HG03159 (cell line): ENCODE measurements around the gene PPP1R12B.
"Not testable (repeated sequence)": the region's sequence is repeated elsewhere in the genome, so short reads cannot be mapped to it uniquely, and the experiment has no call there.

Experiments
- ATAC-seq: cut with Tn5 transposase; IDR thresholded peaks from one replicate; pipeline ENCODE4 v1.9.1; 2021; ENCODE audit warnings: mild to moderate bottlenecking, moderate library complexity; ENCODE audit not compliant: unreplicated experiment

The PPP1R12B gene

DNA sequence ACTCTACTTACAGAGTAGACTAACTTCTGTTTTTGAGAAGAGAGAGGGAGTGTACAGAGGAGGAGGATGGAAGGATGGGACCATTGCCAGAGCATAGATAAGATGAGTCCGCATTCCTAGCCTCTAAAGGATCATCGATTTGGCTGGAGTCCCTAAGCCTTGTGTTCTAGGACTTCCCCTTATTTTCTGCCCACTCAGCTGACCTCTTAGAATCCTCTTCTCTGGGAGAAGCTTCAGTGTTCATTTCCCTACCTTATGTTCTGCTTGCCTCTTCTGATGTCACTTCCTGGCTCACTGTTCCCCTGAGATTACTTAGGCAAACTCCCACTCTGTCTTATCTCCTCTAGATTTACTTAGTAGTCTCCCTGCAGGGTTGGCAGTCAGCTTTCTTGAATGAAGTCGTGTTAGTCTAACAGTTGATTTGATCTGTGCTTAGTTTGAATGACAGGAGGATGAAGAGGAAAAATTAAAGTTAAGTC, 205.1 kb downstream of the PPP1R12B start:
- no peak for ATAC-seq

GRCh38 chr1:202554619-202555018, 206.1 kb downstream of the PPP1R12B start:
- ATAC-seq = not testable (repeated sequence)

- not testable (repeated sequence) for ATAC-seq
These were observed 207.5 kb downstream of the PPP1R12B start for GRCh38 chr1:202556037-202556436.

DNA sequence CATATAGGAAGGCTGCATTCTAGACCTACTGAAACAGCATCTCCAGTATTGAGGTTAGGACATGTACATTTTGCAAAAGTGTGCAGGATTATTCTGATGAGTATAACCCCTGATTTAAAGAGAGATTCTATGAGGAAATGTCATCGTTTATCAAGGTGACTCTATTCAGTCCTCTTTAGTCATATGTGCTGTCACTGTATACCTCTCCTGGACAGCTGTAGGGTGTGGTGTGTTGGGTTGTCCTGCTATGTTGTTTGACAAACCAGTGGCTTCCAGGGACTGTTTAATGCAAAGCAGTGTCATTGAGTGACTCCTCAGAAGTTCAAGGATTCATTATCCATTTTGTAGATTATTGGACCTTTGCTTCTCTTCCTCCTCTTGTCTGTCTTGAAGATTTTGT, 209.2 kb downstream of the PPP1R12B start:
- ATAC-seq = not testable (repeated sequence)

DNA sequence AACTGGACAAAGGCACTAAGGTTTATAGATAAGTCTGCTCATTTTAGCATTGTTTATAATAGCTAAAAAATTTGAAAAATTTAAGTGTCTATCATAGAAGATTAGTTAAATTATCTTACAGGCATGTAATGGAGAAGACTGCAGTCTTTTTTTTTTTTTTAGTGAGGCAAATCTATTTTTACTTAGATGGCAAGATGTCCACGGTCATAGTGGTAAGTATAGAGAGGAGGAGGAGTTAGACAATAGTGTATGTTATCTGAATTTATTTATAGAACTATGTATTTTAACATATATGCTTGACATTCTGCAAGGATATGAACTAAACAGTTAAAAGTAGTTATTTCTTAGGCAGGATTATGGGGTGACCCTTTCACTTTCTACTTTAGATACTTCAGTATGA, 212.7 kb downstream of the PPP1R12B start:
- ATAC-seq = no peak

DNA sequence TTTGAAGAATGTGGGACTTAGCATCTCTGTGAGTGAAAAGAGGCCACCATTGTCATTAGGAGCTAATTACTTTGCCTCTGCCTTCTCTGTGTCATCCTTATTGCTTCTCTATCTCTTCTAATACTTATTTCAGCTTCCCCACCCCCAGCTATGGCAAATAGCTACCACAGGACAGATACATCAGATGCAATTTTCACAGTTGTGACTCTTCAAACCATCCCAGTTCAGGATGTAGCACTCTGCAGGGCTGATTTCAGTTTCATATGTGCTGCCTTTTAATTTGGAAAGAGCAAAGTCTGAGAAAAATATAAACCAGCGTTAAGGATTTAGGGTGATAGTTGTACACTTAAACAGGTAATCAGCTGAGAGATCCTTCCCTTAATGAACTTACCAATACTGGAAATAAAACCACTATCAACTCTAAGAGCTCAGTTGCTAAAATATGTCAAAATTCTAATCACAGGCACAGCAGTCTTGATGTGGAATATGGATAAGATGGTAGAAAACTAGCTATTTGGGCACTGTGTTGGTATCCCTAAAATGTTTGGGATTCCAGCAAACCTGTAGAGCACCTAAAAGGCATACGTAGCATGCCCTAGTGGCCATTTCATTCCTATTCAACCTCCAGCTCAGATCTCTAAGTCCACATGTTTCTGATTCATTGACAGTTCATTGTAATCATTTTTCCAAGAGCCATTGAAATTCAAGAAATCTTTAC, 213.4 kb downstream of the PPP1R12B start:
- ATAC-seq = no peak

DNA sequence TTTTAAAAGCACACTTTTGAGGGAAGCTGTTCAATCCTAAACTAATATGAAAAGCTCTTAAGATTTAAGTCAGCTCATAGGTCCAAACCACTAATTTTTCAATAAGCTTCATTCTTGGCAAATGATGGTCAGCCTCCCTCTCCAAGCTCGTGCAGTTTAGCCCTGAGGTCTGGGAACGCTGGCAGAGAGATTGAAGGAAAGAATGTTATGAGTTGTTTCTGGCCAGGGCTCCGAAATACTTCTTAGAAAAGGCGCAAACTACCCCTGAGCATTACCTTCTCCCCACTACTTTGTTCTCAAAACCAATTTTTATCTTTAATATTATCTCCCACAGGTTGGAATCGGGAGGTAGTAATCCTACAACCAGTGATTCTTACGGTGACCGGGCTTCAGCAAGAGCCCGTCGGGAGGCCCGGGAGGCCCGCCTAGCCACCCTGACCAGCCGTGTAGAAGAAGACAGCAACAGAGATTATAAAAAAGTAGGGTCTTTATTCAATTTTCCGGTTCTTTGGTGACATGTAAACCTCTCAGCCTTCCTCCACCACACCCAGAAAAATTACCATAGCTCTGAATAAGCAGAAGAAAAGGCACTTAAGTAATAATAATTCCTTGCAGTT, 214.1 kb downstream of the PPP1R12B start:
- no peak for ATAC-seq

GRCh38 chr1:202563818-202564217, 215.3 kb downstream of the PPP1R12B start:
- ATAC-seq = no peak

GRCh38 chr1:202564958-202565495, 216.5 kb downstream of the PPP1R12B start:
- no peak for ATAC-seq

DNA sequence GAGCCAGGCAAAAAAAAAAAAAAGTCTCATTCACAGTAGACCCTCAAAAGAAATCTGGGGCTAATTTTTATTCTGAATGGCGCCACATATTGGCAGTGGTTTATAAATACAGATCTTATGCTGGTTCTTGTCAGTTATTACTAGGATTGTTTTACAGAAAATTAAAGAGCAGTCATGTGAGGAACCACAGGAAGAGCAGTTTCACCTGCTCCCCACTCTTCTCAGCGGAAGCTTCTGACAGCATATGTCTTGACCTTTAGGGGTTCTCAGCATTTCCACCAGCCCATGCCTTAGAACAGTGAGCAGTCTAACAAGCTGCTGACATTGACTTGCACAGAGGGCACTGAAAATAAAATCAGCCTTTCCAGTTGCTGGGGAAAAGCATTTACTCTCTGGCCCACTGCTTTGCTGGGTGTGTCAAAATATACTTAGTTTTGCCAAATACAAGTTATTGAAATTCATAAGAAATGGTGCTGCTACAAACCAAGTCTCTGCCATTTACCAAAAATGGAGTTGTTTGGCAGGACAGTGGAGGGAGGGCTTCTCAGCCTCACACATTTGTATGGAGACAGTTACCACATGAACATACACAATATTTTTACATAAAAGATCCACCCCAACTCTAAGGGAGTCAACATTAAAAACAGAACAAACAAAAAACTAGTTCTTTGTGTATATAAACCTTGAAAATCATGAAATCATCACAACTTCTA, 217.5 kb downstream of the PPP1R12B start:
- peak; percentile 77 for ATAC-seq

DNA sequence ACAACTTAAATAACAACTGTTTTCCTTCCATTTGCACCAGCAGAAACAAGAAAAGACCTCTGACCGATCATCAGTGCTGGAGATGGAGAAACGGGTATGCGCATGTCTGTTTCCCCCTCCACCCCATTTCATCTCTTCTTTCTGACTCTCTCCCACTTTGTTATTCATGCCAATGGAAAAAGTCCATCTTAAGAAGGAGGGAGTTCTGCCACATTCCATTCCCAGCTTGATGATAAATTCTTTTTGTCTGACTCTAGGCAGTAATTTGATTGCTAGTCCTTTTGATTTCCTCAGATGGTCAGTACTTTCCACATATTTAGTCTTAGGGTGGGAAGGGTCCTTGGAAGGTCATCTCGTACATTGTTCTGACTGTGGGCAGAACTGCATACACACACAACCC, 219.2 kb downstream of the PPP1R12B start:
- ATAC-seq = no peak

- ATAC-seq = no peak
These were observed 219.9 kb downstream of the PPP1R12B start for GRCh38 chr1:202568410-202568809.

DNA sequence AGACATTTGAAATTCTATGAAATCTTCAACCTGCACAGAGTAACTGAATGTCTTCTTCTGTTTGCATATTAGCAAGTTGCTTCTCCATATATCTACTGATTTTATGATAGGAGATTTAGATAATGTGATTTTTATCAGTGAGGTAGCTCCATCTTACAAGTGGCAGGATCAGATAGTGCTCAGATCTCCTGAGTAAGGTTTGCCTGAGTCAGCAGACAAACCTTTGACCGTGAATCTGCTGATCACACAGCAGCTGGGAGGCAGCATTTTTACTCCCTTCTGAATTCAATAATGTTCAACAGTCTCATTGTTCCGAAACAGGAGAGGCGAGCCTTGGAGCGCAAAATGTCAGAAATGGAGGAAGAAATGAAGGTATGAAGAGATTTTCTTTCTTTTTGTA, 220.3 kb downstream of the PPP1R12B start:
- ATAC-seq = no peak

DNA sequence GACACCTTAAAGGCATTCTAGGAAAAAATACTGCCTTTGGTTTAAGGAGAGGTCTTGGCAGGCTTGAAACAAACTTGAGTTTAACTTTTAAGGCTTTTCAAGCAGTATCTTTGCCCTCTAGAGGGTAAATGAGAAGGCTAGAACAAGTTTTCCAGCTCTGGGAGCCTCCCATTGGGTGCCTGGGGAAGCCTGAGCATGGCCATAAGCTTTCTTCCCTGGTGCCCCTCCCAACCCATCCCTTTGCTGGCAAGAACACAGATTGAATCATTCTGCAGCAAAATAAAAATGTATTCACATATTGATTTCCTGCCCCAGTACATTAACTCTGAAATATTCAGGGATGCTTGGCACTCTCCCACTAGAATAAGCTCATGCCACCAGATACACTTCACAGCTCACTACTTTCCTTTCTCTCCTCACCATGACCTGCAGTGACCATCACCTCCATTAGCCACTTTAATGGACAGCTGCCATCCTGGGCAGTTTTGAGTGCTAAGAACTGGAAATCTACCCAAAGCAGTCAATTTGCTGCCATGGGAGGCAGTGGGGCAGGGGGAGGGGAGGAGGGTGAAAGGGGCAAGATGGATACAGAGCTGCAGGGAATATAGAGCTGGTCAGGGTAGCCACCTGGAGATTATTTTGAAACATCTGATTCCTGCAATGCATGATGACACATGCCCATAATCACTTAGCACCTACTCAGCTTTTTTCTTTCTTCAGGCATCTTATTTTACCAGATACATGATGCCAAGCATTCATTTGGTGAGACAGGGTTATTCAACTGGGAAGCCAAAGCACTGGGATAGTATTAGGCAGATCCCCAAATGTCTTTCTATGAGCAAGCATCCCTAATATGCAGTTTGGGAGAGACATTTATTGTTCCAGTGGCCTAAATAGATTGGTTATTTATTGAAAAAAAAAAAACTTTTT, 221.2 kb downstream of the PPP1R12B start:
- no peak for ATAC-seq

DNA sequence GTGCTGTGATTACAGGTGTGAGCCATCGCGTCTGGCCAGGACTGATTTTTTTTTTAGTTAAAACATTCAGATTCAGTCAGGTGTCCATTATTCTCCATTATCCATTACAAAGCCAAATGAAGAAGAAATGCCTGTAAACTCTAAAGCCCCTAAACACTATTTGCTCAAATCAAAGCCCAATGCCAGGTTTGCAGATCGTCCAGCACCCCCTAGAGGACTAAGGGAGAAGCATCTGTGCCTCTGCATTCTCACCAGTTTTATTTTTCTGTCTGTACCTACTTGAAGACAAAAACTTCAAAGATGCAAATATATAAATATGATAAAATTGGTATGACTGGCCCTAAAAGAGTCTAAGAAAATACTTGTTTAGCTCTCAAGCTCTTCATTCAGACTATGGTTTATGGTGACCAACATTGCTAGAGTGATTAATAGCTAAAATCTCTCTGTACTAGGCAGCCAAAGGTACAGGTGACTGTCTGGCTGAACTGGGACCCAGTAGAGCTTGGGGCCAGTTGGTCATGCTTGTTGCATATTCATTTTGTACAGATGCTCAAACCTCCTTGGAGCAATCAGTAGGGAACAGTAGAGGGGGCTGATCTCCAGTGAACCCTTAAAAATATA, 223.3 kb downstream of the PPP1R12B start:
- no peak for ATAC-seq

DNA sequence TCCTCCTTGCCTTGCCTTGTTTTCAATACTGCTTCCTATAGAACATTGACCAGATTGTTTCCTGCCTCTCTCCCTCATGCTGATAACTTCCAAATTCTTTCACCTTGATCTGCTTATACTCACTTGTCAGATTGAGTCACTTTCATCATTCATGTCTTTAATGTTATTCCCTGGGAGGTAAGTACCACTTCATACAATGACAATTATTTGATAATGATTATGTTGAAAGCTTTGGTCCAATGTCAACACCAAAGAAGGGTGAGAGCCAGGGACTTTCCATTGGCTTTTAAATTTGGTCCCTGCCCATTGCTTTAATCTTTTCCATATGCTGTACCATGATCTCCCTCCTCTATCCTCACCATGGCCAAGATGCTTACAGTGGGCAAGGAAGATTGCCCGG, 224.4 kb downstream of the PPP1R12B start:
- no peak for ATAC-seq

GRCh38 chr1:202575918-202576653, 227.6 kb downstream of the PPP1R12B start:
- no peak for ATAC-seq

GRCh38 chr1:202576816-202577215, 228.3 kb downstream of the PPP1R12B start:
- no peak for ATAC-seq

DNA sequence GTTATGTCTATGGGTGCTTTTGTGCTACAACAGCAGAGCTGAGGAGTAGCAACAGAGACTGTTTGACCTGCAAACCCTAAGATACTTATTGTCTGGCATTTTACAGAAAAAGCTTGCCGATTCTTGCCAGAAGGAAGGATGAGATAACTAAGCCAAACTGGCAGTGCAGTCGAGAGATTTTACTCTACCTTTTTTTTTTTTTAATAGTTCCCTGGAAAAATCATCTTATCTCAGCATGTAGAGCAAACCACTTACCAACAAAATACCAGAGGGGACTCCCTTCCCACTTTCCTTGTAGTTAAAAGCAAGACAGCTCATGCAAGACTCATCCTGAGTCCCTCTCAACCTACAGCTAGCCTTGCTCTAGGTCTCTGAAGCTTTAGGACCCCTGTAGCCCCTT, 228.9 kb downstream of the PPP1R12B start:
- no peak for ATAC-seq
